ENCODE measurements around the gene GTF2H2C. TPM values are rescaled to one million over a fixed set of nuclear protein-coding genes. Genes with fewer than 3 reads are reported as not detected.

Gene GTF2H2C
- total RNA-seq, 4 donors from 2014 or later, result 12.0 to 18.5 (median 16.9) TPM

Other genes starting within 250 kb of the GTF2H2C start
- gene CCDC125, start 227.4 kb upstream of the GTF2H2C start, total RNA-seq, result 10 to 100 TPM in 1 of 4 donors, 1 to 10 TPM in 3; 5.5 to 17.7 (median 6.6) TPM
- 10 to 100 TPM; 14.0 to 43.6 (median 19.4) TPM for gene AK6, start 190.7 kb upstream of the GTF2H2C start, total RNA-seq
- 10 to 100 TPM; 31.4 to 42.0 (median 39.2) TPM for gene TAF9, start 190.7 kb upstream of the GTF2H2C start, total RNA-seq
- 10 to 100 TPM; 13.0 to 21.1 (median 15.0) TPM for gene RAD17, start 190.4 kb upstream of the GTF2H2C start, total RNA-seq
- 10 to 100 TPM; 22.5 to 29.4 (median 26.0) TPM for gene MARVELD2, start 145.1 kb upstream of the GTF2H2C start, total RNA-seq
- gene OCLN, start 67.4 kb upstream of the GTF2H2C start, total RNA-seq, result 10 to 100 TPM; 31.4 to 56.9 (median 45.4) TPM